GM12875 (cell line): ENCODE data around the gene DISC1.

Experiments
- H3K4me3 ChIP-seq: one replicate; pipeline ENCODE4 v1.5.1; 2011; ENCODE audit warnings: low read depth, low read length, control low read depth
- TF ChIP-seq, protein P1 (sequence below): IDR thresholded peaks from 2 replicates; pipeline ENCODE4 v1.5.1; 2011; ENCODE audit warnings: low read depth, mild to moderate bottlenecking, control low read depth, inconsistent platforms, low read length, moderate library complexity, borderline replicate concordance; ENCODE audit not compliant: insufficient read depth

DISC1 gene

DNA sequence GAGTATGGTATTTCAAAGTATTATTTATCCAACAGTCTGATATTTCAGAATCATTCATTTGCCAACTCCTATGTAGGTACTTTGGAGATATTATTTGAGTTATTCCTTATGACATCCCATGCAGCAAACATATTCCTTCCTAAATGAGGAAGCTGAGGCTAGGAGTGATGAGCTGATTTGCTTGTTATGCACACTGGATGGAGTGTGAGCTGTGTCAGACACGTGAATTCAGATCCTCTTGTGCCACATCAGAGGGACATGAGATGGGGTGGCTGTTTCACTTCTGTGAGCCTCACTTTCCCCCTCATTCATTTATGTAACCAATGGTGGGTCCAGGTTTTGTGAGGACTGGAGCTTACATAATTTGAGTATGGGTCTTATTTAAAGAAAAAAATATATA, 215.9 kb downstream of the DISC1 start:
- no peak overlapping the region for H3K4me3 ChIP-seq
- TF ChIP-seq, protein P1, sequence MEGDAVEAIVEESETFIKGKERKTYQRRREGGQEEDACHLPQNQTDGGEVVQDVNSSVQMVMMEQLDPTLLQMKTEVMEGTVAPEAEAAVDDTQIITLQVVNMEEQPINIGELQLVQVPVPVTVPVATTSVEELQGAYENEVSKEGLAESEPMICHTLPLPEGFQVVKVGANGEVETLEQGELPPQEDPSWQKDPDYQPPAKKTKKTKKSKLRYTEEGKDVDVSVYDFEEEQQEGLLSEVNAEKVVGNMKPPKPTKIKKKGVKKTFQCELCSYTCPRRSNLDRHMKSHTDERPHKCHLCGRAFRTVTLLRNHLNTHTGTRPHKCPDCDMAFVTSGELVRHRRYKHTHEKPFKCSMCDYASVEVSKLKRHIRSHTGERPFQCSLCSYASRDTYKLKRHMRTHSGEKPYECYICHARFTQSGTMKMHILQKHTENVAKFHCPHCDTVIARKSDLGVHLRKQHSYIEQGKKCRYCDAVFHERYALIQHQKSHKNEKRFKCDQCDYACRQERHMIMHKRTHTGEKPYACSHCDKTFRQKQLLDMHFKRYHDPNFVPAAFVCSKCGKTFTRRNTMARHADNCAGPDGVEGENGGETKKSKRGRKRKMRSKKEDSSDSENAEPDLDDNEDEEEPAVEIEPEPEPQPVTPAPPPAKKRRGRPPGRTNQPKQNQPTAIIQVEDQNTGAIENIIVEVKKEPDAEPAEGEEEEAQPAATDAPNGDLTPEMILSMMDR = no peak

DNA sequence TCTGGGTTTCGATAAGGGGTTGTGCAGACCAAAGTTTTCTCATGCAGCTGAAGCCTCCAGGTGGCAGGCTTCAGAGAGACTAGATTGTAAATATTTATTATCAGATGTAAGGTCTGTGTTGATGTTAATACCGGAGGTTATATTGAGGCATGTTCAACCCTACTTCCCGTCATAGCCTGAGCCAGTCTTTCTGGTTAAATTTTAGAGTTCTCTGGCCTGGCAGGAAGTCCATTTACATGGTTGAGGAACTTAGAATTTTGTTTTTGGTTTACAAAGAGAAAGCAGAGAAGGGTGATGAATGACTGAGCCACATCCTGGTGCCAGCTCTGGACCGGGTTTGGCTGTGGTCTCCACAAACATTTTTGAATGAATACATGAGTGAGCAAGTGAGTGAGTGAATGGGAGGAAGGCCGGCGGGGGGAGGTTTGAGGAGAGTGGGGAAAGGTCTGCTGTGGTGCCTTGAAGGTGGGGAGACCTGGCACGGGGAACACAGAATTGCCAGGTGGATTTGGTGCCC, 218.5 kb downstream of the DISC1 start:
- H3K4me3 ChIP-seq = no peak overlapping the region
- TF ChIP-seq, protein P1 = no peak

DNA sequence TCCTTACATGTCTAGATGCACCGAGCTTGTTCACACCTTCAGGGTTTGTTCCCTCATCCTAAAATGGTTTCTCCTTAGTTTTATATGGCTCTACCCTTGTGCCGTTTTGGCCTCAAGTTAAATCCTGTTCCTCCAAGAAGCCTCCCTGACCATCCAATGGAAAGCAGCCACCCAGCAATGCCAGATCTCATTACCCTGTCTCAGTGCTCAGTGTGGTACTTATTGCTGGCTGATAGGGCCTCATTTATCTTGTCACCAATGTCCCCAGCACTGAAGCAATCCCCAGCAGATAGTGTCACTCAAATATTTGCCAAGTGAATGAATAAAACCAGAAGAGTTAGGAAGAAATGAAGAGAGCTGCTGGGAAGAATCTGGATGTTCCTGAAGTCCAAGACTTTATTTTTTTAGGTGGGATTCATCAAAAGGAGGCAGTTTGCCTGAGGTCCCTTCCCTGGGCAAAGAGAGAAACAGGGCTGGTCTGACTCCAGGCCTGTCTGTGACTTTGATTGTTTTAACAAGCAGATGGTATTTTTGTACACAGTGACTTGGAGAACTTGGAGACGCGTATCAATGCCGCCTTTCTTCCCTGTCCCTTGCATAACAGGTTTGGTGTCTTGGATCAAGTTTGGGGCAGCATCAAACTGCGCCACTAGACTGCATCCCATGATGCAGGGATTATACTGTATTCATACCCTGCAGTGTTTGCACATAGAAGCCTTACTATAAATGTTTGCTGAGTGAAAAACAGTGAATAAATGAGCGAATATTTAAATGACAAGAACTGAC, 221.2 kb downstream of the DISC1 start:
- TF ChIP-seq, protein P1 = no peak
- no peak overlapping the region for H3K4me3 ChIP-seq

DNA sequence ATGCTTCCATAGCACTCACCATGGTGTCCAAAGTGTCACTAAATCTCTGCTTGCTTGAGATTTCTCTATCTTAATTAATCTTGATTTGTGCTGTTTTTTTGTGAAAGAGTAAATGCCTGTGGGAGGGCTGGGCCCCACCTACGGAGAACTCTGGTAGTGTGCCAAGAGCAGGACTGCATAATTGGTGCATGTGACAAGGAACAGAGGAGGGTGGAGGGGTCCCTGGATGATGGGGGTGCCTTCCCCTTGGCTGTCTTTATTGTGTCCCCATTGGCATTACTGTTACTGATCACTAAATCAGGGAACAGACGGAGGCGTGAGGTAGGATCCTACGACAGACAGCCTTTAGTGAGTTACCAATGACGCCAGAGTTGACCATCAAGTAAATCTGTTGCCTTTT, 223.4 kb downstream of the DISC1 start:
- no peak overlapping the region for H3K4me3 ChIP-seq
- TF ChIP-seq, protein P1 = no peak

DNA sequence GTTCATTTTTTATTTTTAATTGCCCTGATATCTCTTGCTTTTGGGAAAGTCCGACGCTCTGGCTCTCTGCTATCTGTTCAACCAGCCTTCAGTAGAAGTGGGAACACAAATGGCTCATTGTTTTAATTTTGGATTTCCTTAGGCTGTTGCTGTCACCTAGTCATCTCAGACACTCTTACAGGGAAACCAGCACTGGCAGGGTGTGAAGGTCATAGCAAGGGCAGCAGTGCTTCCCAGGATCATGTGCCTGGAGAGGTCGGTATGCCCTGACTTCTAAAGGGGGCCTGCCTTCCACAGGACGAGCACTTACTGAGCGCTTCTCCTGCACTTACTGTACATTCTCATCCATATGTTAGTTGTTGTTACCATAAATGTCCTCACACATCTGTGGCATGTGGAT, 224.2 kb downstream of the DISC1 start:
- TF ChIP-seq, protein P1 = no peak
- H3K4me3 ChIP-seq = no peak overlapping the region

DNA sequence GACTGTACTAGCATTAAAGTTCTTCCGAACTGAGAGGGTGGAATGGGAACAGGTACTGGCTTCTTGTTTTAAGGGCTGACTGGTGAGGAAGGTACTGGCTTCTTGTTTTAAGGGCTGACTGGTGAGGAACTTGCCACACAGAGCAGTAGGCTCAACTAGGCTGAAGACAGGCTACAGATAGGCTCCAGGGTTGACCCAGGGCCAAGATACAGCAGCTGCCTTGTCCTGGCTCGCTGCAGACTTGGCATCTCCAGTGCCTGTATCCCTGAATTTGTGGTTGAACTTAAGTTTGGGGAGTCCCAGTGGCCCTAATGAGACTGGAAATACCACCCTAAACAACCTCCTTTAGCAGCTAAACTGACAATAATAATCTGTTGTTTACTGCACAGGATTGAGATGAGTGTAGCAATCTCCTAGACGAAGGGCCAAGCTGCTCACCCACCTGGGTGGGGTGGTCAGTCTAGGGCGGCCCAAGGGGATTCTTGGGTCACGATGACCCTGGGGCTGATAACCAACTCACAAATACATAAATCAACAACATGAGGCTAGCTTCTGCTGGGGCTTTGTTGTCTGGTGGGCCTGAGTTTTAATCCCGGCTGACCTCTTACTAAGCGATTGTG, 227.1 kb downstream of the DISC1 start:
- no peak overlapping the region for H3K4me3 ChIP-seq
- TF ChIP-seq, protein P1 = no peak

DNA sequence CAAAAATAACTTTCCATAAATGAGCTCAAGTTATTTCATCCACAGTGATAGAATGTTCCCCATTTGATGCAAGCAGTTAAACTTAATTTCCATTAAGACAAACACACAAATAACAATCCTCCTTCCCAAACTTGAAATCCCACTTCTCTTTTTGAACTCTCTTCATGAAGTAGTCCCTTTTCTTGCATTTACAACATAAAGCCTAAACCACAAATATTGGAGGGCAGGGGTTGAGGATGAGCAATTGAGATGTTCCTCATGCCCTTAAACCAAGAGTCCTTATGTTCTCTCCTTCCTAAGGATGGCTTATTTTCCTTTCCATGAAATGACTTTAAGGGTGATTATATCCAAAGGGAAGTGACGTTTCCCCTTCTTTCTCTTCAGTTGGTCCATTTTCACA, 228.8 kb downstream of the DISC1 start:
- no peak overlapping the region for H3K4me3 ChIP-seq
- TF ChIP-seq, protein P1 = no peak
